Liver (tissue), 3 donors: ENCODE results near the gene SOWAHC.

Source experiments
- EGR1 ChIP-seq, 2 donors: IDR thresholded peaks; 2 replicates each; pipeline ENCODE4 v1.6.1; 2016 to 2018; ENCODE audit warnings: antibody characterized with exemption in 2 of 2, low read depth in 2 of 2
- GABPA ChIP-seq, 2 donors: IDR thresholded peaks in 1 of 2; conservative IDR thresholded peaks in 1 of 2; 2 replicates each; pipeline ENCODE4 v1.6.1; 2016; ENCODE audit warnings: antibody characterized with exemption in 2 of 2, mild to moderate bottlenecking in 1 of 2, moderate library complexity in 1 of 2
- RAD21 ChIP-seq, 2 donors: IDR thresholded peaks; 2 replicates each; pipeline ENCODE4 v1.6.1; 2016; ENCODE audit warnings: antibody characterized with exemption in 2 of 2, mild to moderate bottlenecking in 2 of 2
- TF ChIP-seq, protein P1 (sequence below): fragments of 150-350 bp; IDR thresholded peaks from 2 replicates; pipeline ENCODE4 v1.5.1; 2017; ENCODE audit warnings: improper control_type of control experiment, low read depth, low read length; ENCODE audit not compliant: missing input control
- TF ChIP-seq, protein P2 (sequence below): IDR thresholded peaks from 2 replicates; pipeline ENCODE4 v1.6.1; 2016; ENCODE audit warnings: antibody characterized with exemption
- TF ChIP-seq, protein P3 (sequence below): IDR thresholded peaks from 2 replicates; pipeline ENCODE4 v1.6.1; 2016; ENCODE audit warnings: antibody characterized with exemption, mild to moderate bottlenecking
- TF ChIP-seq, protein P4 (sequence below): IDR thresholded peaks from 2 replicates; pipeline ENCODE4 v1.6.1; 2016; ENCODE audit warnings: antibody characterized with exemption
- donor health status: healthy.
- donor health status: healthy.

DNA sequence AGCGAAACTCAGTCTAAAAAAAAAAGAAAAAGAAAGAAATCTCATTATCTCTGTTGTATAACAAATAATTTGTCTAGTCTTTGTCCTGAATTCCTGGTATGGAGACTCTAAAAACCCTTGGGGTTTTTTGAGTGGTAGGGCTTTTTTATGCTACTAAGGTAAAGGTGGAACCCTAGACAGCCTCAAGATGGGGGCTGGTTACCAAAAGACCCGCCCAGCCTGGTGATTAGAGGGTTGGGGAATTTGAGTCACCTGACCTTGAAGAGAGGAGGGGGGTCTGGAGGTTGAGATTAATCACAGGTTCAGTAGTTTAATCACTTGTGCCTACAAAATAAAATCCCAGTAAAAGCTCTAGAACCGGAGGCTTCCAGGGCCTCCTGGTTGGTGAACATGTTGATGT is 17.6 kb downstream of the SOWAHC start:
- TF ChIP-seq, protein P1, sequence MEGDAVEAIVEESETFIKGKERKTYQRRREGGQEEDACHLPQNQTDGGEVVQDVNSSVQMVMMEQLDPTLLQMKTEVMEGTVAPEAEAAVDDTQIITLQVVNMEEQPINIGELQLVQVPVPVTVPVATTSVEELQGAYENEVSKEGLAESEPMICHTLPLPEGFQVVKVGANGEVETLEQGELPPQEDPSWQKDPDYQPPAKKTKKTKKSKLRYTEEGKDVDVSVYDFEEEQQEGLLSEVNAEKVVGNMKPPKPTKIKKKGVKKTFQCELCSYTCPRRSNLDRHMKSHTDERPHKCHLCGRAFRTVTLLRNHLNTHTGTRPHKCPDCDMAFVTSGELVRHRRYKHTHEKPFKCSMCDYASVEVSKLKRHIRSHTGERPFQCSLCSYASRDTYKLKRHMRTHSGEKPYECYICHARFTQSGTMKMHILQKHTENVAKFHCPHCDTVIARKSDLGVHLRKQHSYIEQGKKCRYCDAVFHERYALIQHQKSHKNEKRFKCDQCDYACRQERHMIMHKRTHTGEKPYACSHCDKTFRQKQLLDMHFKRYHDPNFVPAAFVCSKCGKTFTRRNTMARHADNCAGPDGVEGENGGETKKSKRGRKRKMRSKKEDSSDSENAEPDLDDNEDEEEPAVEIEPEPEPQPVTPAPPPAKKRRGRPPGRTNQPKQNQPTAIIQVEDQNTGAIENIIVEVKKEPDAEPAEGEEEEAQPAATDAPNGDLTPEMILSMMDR, result no peak
- TF ChIP-seq, protein P2, sequence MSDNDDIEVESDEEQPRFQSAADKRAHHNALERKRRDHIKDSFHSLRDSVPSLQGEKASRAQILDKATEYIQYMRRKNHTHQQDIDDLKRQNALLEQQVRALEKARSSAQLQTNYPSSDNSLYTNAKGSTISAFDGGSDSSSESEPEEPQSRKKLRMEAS, result no peak
- no peak for TF ChIP-seq RAD21 (IDR thresholded peaks at IDR 0.05)
- no peak for TF ChIP-seq GABPA (IDR thresholded peaks at IDR 0.05 in 1 of 2, conservative IDR thresholded peaks at IDR 0.05 in 1 of 2)
- TF ChIP-seq, protein P3, sequence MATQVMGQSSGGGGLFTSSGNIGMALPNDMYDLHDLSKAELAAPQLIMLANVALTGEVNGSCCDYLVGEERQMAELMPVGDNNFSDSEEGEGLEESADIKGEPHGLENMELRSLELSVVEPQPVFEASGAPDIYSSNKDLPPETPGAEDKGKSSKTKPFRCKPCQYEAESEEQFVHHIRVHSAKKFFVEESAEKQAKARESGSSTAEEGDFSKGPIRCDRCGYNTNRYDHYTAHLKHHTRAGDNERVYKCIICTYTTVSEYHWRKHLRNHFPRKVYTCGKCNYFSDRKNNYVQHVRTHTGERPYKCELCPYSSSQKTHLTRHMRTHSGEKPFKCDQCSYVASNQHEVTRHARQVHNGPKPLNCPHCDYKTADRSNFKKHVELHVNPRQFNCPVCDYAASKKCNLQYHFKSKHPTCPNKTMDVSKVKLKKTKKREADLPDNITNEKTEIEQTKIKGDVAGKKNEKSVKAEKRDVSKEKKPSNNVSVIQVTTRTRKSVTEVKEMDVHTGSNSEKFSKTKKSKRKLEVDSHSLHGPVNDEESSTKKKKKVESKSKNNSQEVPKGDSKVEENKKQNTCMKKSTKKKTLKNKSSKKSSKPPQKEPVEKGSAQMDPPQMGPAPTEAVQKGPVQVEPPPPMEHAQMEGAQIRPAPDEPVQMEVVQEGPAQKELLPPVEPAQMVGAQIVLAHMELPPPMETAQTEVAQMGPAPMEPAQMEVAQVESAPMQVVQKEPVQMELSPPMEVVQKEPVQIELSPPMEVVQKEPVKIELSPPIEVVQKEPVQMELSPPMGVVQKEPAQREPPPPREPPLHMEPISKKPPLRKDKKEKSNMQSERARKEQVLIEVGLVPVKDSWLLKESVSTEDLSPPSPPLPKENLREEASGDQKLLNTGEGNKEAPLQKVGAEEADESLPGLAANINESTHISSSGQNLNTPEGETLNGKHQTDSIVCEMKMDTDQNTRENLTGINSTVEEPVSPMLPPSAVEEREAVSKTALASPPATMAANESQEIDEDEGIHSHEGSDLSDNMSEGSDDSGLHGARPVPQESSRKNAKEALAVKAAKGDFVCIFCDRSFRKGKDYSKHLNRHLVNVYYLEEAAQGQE, result no peak
- no peak for TF ChIP-seq EGR1 (IDR thresholded peaks at IDR 0.05; ENCODE audit: low read depth in 2 of 2)
- TF ChIP-seq, protein P4, sequence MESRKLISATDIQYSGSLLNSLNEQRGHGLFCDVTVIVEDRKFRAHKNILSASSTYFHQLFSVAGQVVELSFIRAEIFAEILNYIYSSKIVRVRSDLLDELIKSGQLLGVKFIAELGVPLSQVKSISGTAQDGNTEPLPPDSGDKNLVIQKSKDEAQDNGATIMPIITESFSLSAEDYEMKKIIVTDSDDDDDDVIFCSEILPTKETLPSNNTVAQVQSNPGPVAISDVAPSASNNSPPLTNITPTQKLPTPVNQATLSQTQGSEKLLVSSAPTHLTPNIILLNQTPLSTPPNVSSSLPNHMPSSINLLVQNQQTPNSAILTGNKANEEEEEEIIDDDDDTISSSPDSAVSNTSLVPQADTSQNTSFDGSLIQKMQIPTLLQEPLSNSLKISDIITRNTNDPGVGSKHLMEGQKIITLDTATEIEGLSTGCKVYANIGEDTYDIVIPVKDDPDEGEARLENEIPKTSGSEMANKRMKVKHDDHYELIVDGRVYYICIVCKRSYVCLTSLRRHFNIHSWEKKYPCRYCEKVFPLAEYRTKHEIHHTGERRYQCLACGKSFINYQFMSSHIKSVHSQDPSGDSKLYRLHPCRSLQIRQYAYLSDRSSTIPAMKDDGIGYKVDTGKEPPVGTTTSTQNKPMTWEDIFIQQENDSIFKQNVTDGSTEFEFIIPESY, result no peak
